ENCODE data around the gene SSR2.

SSR2 gene

DNA sequence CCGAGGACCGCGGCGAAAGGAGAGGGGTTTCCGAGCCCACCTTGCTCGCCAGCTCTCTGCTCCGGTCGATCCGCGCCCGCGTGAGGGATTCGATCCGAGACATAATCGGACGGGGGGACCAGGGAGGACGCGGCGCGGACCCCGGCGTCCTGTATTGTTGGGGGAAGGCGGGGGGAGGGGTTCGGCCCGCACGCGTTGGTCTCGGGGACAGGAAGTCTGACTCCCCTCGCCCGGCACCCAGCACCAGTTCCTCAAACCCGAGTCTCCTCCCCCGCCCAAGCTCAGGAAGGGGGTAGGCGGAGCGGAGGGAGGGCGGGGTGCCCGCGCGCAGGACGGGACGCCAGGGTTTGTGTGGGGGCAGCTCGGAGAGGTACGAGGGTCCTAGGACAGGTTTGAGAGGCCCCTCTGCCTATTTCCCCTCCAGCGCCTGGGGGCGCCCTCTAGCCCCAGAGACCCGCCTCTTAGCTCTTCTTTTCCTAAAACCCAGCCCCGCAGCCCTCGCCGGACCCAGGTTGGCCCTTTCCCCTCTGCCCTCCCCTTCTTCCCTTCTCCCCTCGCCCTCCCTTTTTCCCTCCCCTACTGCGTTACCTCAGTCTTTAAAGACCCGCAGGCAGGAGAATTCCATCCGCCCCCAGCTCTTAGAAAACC is 42.3 kb downstream of the SSR2 start, which contains the start of gene ARHGEF2:
TSS of gene ARHGEF2 (minus strand) at position 223 of the 648 bp plus-strand sequence. CDS start at position 103, 120 bp downstream.
- H3K9me2 ChIP-seq (replicated peaks; ENCODE audit: low read depth, low read length), result no peaks in the 10 kb centered on the region
- peak within 1 kb of the TSS; percentile 99 for H3K9ac ChIP-seq (ENCODE audit: low read depth, low read length, poor library complexity, severe bottlenecking)
- peaks cover 25% of the 10 kb centered on the region for H4K20me1 ChIP-seq (ENCODE audit: insufficient read depth, low read length, poor library complexity, severe bottlenecking)
- peaks cover 3% of the 10 kb centered on the region; the same call in 1 of the 2 replicates for H3F3A ChIP-seq (ENCODE audit: low read depth)
- H2AFZ ChIP-seq (ENCODE audit: low read length), result 0 out of 2 replicates have a peak within 1 kb of the TSS, but pooled peaks have one; percentile 57
- H3K4me3 ChIP-seq (ENCODE audit: low read length, poor library complexity, severe bottlenecking), result peak within 1 kb of the TSS; percentile 96
- H3K79me2 ChIP-seq (ENCODE audit: insufficient read depth, low read length), result peaks cover 77% of the 10 kb centered on the region
- H3K27me3 ChIP-seq (ENCODE audit: insufficient read depth, low read length, poor library complexity, severe bottlenecking), result peaks cover 13% of the 10 kb centered on the region
- H3K4me2 ChIP-seq (ENCODE audit: low read depth, low read length, poor library complexity, severe bottlenecking), result peak within 1 kb of the TSS; percentile 89
- TF ChIP-seq, protein P1, sequence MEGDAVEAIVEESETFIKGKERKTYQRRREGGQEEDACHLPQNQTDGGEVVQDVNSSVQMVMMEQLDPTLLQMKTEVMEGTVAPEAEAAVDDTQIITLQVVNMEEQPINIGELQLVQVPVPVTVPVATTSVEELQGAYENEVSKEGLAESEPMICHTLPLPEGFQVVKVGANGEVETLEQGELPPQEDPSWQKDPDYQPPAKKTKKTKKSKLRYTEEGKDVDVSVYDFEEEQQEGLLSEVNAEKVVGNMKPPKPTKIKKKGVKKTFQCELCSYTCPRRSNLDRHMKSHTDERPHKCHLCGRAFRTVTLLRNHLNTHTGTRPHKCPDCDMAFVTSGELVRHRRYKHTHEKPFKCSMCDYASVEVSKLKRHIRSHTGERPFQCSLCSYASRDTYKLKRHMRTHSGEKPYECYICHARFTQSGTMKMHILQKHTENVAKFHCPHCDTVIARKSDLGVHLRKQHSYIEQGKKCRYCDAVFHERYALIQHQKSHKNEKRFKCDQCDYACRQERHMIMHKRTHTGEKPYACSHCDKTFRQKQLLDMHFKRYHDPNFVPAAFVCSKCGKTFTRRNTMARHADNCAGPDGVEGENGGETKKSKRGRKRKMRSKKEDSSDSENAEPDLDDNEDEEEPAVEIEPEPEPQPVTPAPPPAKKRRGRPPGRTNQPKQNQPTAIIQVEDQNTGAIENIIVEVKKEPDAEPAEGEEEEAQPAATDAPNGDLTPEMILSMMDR (conservative IDR thresholded peaks at IDR 0.05; ENCODE audit: low read length), result peak; percentile 62
- no peak for TF ChIP-seq EZH2phosphoT487 (IDR thresholded peaks at IDR 0.05; ENCODE audit: borderline replicate concordance)
- H3K9me3 ChIP-seq (ENCODE audit: insufficient read depth, low read depth, low read length), result no peaks in the 10 kb centered on the region
- H3K4me1 ChIP-seq (ENCODE audit: insufficient read depth, low read length, poor library complexity, severe bottlenecking), result peaks cover 76% of the 10 kb centered on the region
- H3K36me3 ChIP-seq (ENCODE audit: insufficient read depth, low read length), result no peaks in the 10 kb centered on the region; the same call in 1 of the 2 replicates

DNA sequence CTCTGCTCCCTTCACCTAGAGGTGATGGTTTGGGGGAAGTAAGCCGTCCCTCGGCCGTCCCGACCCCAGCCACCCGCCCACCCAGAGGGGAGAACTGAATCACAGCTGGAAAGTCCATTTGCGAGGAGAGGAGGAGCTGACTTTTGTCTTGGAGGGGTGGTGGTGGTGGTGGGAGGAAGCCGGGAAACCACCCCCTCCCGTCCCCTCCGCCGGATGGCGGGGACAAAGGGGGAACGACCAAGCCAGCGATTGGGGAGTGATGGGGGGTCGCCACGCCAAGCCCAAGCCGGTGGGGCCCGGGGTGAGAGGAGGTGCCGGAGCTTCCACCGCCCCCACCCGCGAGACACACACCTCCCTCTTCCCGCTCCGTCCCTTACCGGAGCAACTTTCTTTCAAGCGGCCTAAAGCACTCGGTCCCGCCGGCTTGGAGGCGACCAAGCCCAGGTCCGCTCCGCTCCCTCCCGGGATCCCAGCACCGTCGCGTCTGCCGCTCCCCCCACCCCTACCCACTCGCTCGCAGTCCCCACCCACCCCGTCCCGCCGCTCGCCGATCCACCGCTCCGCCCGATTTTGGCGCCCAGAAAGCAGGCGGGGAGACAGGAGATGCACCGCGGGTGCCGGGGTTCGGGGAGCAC is 42.9 kb downstream of the SSR2 start:
- Histone ChIP-seq H3K79me2 (ENCODE audit: insufficient read depth, low read length) (peaks cover 84% of the 10 kb centered on the region), H3K36me3 (ENCODE audit: insufficient read depth, low read length) (no peaks in the 10 kb centered on the region; the same call in 1 of the 2 replicates), H3K9me3 (ENCODE audit: insufficient read depth, low read depth, low read length) (no peaks in the 10 kb centered on the region), H3K4me2 (ENCODE audit: low read depth, low read length, poor library complexity, severe bottlenecking) (peak overlapping the region; percentile 89), H3K4me1 (ENCODE audit: insufficient read depth, low read length, poor library complexity, severe bottlenecking) (peaks cover 76% of the 10 kb centered on the region), H3K9ac (ENCODE audit: low read depth, low read length, poor library complexity, severe bottlenecking) (peak overlapping the region; percentile 99), H3K9me2 (replicated peaks; ENCODE audit: low read depth, low read length) (no peaks in the 10 kb centered on the region), H2AFZ (ENCODE audit: low read length) (0 out of 2 replicates have a peak overlapping the region, but pooled peaks have one; percentile 57), H3F3A (ENCODE audit: low read depth) (peaks cover 3% of the 10 kb centered on the region; the same call in 1 of the 2 replicates), H4K20me1 (ENCODE audit: insufficient read depth, low read length, poor library complexity, severe bottlenecking) (peaks cover 31% of the 10 kb centered on the region), H3K27me3 (ENCODE audit: insufficient read depth, low read length, poor library complexity, severe bottlenecking) (peaks cover 13% of the 10 kb centered on the region), H3K4me3 (ENCODE audit: low read length, poor library complexity, severe bottlenecking) (peak overlapping the region; percentile 96)
- TF ChIP-seq, protein P1 (conservative IDR thresholded peaks at IDR 0.05; ENCODE audit: low read length), result no peak
- TF ChIP-seq EZH2phosphoT487 (IDR thresholded peaks at IDR 0.05; ENCODE audit: borderline replicate concordance), result no peak

DNA sequence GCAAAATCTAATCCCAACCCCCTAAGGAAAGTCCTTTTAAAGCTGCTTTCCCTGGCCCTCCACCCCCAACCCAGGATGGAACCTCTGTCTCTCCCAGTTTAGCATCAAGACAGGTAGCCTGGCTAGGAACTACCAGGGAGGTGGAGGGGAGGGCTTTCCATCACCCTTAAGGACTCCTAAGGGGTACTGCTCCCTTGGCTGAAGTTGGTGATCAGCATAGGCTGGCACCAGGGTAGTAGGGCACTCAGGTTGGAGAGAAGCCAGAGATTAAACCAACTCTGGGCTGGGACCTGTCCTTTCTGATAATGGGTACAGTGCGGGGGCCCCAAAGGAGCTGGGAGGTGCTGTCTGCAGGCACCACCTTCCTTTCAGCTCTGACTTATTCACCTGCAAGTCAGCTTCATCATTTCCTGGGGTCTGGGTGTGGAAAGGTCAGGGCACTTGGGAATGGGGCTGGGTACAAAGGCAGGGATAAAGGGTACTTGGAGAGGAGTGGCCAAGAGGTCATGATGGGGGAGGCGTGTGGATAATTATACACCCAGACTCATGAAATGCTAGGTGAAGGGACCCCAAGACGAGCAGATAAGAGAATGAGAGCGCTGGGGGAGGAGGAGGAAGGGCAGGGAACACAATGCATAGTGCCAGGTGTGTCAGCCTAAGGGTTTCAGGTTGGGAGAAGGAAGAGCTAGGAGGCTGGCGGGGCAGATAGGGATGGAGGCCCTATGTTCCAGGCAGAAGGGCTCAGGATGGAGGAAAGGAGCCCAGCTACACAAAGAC is 43.6 kb downstream of the SSR2 start:
- Histone ChIP-seq H3K4me2 (ENCODE audit: low read depth, low read length, poor library complexity, severe bottlenecking) (peak overlapping the region; percentile 89), H3K36me3 (ENCODE audit: insufficient read depth, low read length) (no peaks in the 10 kb centered on the region; the same call in 1 of the 2 replicates), H3K27me3 (ENCODE audit: insufficient read depth, low read length, poor library complexity, severe bottlenecking) (peaks cover 13% of the 10 kb centered on the region), H3F3A (ENCODE audit: low read depth) (peaks cover 3% of the 10 kb centered on the region; the same call in 1 of the 2 replicates), H4K20me1 (ENCODE audit: insufficient read depth, low read length, poor library complexity, severe bottlenecking) (peaks cover 38% of the 10 kb centered on the region), H3K4me3 (ENCODE audit: low read length, poor library complexity, severe bottlenecking) (peak overlapping the region; percentile 96), H3K9ac (ENCODE audit: low read depth, low read length, poor library complexity, severe bottlenecking) (peak overlapping the region; percentile 99), H3K4me1 (ENCODE audit: insufficient read depth, low read length, poor library complexity, severe bottlenecking) (peaks cover 77% of the 10 kb centered on the region), H3K79me2 (ENCODE audit: insufficient read depth, low read length) (peaks cover 91% of the 10 kb centered on the region), H3K9me3 (ENCODE audit: insufficient read depth, low read depth, low read length) (no peaks in the 10 kb centered on the region), H3K9me2 (replicated peaks; ENCODE audit: low read depth, low read length) (no peaks in the 10 kb centered on the region), H2AFZ (ENCODE audit: low read length) (no peak overlapping the region)
- no peak for TF ChIP-seq EZH2phosphoT487 (IDR thresholded peaks at IDR 0.05; ENCODE audit: borderline replicate concordance)
- TF ChIP-seq, protein P1 (conservative IDR thresholded peaks at IDR 0.05; ENCODE audit: low read length), result no peak
